Ishikawa (cell line): ENCODE results near the gene WBP2.

Experiments
- EP300 ChIP-seq: IDR thresholded peaks from 2 replicates; pipeline ENCODE4 v1.6.1; 2012; ENCODE audit warnings: borderline replicate concordance
- FOXM1 ChIP-seq: IDR thresholded peaks from 2 replicates; pipeline ENCODE4 v1.6.1; 2012; ENCODE audit warnings: low read depth, borderline replicate concordance
- MAX ChIP-seq: IDR thresholded peaks from 2 replicates; pipeline ENCODE4 v1.6.1; 2012
- RAD21 ChIP-seq: IDR thresholded peaks from 2 replicates; pipeline ENCODE4 v1.6.1; 2012; ENCODE audit warnings: low read depth
- TAF1 ChIP-seq: IDR thresholded peaks from 2 replicates; pipeline ENCODE4 v1.6.1; 2012; ENCODE audit warnings: low read depth, mild to moderate bottlenecking
- TEAD4 ChIP-seq: IDR thresholded peaks from 2 replicates; pipeline ENCODE4 v1.6.1; 2012
- YY1 ChIP-seq: IDR thresholded peaks from 2 replicates; pipeline ENCODE4 v1.6.1; 2012; ENCODE audit warnings: low read depth

GRCh38 chr17:75881678-75882454, 26.7 kb upstream of the WBP2 start:
- TF ChIP-seq RAD21 (no peak), EP300 (no peak), FOXM1 (no peak), MAX (no peak), YY1 (no peak), TEAD4 (no peak), TAF1 (no peak)
